ENCODE measurements around the gene DEDD.
"Not testable (repeated sequence)": the region's sequence is repeated elsewhere in the genome, so short reads cannot be mapped to it uniquely, and the experiment has no call there.

Gene DEDD

DNA sequence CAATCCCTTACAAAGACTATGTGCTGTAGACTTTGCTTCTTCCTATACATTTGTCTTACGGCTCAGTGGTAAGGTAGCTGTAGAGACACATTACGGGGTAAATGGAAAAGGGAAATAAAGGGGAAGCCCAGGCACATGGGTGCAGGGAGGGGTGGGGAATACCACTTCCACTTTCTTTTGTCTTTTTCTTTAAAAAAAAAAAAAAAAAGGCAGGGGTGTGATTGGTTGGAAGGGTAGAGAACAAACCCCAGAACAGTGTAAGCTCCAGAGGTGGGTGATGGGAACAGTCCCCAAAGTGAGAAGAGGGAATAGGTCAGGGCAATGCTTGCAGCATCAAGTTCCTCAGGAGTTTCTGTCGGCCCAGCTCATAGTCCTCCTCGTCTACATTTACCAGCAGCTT is 10.6 kb downstream of the DEDD start:
- DNase-seq = no peak

DNA sequence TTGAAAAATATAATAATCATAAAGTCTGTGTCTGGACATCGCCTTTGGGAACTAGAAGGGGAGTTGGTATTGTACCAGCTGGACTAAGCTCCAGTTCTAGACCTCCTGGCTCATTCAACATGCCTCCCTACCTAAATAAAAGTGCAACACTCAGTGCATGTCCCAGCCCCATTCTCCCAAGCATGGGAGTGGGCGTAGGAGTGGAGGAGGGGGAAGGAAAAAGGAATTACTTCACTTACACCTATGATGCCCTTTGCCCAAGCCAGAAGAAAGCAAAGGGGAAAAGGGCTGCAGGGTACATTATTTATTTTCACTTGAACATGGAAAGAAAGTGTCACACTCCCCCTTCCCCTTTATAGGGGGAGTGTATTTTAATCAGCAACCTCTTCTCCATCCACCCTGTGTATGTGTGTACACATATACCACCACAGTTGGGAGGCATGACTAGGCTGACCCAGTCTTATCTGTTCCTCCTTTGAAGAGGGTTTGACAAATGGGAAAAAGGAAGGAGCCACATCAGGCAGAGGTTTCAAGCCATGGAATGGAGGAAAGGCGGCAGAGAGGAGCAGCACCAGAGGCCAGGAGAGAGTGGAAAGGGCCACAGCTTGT is 11.3 kb downstream of the DEDD start:
- no peak for DNase-seq

DNA sequence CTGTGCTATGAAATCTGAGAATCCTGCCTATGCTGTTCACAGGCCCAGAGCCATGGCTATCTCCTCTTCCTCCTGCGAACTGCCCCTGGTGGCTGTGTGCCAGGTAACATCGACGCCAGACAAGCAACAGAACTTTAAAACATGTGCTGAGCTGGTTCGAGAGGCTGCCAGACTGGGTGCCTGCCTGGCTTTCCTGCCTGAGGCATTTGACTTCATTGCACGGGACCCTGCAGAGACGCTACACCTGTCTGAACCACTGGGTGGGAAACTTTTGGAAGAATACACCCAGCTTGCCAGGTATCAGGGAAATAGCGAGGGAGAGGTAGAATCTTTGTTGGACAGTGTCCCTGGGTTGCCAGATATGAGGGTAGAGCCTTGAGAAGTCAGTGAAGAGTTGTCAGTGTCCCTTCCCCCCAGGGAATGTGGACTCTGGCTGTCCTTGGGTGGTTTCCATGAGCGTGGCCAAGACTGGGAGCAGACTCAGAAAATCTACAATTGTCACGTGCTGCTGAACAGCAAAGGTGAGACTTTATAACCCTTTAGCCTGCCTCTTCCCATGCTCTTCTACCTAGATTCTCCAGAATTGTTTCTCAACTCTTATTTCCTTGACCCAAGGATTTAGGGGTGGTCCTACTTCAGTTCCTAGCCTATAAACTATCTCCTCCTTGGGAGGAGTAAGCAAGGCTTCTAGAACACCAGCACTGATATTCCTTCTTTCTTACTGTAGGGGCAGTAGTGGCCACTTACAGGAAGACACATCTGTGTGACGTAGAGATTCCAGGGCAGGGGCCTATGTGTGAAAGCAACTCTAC is 13.2 kb downstream of the DEDD start:
- DNase-seq = peak; percentile 58 to 71

DNA sequence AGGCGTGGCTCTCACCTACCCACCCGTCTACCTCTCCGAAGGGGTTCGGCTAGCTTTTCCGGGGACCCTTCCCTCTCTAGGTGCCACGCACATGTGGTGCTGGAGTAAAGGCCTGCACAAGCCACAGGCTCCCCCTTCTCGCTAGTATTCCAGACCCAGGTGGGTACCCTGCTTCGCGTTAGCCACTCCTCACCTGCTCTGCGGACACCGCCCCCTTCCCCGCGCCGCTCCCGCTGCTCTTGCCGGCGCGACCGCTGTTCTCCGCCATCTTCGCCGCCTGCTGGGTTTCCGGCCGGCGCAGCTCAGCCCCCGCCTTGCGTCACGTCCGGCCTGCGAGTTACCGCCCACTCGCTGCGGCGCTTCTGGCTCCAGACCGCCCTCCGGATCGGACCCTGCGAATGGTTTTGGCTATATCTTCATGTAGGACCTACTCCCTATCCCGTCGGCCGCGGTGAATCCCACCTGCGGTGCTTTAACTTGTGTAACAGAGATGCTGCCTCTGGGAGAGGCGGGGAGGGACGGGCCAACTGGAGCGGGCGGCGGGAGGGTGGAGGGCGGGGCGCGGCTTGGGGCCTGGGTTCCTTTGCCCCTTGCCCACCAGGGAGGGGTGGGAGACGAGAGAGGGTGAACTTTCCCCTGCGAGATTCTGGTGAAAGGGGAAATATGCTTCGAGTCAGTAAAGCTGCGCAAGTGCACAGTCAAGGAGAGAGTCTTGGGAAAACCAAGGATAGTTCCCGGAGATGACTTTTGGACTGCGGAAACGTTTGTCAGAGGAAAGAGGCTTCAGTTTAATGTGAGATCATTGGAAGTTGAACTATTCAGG is 14.5 kb downstream of the DEDD start, which contains the start of the genes NIT1 and PFDN2:
NIT1 (plus strand) TSS at position 347 of the 823 bp plus-strand sequence; CDS start at position 419, 72 bp downstream.
PFDN2 (minus strand) TSS at position 279 of the 823 bp plus-strand sequence; CDS start at position 268, 11 bp downstream.
- peak; percentile 79 to 81 for DNase-seq

DNA sequence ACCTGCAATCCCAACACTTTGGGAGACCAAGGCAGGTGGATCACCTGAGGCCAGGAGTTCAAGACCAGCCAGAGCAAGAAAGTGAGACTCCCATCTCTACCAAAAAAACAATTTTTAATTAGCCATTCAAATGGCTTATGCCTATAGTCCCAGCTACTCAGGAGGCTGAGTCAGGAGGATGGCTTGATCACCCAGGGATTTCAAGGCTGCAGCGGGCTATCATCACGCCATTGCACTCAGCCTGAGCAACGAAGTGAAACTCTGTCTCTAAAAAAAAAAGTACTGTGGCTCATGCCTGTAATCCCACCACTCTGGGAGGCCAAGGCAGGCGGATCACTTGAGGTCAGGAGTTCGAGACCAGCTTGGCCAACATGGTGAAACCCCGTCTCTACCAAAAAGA is 16.5 kb downstream of the DEDD start:
- not testable (repeated sequence) for DNase-seq

DNA sequence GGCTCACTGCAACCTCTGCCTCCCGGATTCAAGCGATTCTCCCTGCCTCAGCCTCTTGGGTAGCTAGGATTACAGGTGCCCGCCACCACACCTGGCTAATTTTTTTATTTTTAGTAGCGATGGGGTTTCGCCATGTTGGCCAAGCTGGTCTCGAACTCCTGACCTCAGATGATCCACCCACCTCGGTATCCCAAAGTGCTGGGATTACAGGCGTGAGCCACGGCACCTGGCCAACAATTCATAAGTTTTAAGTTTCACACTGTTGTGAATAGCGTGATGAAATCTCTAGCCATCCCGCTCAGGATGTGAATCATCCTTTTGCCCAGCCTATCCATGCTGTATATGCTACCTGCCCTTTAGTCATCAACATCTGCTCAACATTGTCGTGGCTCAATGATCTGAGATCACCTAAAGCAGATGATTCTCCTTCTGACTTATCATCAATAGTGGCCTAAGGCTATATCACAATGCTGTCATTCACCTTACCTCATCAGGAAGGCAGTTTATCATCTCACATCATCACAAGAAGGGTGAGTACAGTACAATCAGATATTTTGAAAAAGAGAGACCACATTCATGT is 17.2 kb downstream of the DEDD start:
- no peak for DNase-seq

DNA sequence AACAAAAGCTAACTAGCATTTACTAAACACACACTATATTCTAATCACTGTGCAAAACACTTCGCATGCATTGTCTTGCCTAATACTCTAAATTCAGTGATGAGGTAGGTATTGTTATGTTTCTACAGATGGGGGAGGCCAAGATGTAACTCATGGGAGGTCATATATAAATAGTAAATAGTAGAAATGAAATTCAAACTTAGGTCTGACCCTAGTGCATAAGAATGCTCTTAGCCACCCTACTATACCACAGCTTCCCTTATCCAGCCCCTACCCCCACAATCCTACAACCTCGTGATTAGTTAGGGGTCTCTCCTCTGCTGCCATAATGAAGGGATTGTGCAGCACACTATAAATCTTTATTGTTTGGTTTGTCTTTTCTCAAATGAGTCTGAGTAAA is 17.9 kb downstream of the DEDD start:
- no peak for DNase-seq

DNA sequence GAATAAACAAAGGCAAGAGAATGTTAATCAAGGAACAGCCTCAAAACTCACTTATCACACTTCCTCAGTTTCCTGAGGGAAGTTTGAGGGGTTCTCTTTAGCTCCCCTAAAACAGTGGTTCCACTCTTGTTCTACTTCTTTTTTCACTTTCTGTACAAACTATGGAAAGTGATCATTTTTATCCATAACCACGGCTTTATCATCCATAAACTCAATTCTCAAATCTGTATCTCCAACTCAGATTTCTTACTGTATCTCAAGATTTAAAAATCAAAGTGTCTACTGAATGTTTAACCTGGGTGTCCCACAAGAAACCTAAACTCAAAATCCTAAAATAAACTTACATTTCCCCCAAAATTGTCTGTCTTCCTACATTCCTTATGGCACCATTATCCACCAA is 18.6 kb downstream of the DEDD start:
- no peak for DNase-seq

DNA sequence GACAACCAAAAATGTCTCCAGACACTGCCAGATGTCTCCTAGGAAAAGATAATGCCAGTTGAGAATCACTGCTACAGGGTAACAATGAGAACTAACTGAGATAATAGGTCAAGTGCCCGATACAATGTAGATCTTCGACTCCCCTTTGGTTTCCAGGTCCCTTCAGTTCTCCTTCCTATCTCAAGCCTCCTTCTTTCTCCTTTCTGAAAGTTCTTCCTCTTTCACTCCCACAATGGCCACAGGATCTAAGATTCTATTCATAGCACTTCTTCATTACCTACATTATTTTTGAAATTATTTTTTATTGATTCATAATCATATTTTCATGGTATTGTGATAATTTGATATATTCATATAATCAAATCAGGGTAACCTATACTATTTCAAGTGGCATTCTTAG is 20.9 kb downstream of the DEDD start:
- DNase-seq = no peak

DNA sequence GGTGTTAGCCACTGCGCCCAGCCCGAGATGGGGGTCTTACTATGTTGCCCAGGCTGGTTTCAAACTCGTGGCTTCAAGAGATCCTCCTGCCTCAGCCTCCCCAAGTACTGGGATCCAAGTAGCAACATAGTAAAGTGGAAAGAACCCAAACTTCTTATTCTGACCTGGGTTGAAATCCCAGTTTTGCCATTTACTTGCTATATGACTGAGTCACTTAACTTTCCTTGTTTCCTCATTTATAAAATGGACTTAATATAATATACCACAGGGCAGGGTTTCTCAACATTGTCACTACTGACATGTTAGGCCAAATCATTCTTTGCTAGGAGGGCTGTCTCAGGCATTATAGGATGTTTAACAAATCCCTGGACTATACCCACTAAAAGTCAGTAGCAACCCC is 21.4 kb downstream of the DEDD start:
- DNase-seq = no peak

DNA sequence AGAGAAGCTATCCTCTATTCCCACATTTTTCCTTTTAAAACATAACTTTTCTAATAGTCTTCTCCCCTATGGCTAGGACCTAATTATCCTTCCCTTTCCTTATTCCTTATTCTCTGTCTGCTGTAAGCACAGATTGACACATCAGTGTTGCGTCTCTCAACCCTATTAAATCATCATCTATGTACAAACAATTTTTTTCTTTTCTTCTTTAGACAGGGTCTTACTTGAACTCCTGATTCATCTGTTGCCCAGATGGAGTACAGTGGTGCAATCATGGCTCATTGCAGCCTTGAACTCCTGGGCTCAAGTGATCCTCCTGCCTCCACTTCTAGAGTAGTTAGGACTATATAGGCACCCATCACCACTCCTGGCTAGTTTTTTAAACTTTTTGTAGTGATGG is 26.0 kb downstream of the DEDD start:
- no peak for DNase-seq

DNA sequence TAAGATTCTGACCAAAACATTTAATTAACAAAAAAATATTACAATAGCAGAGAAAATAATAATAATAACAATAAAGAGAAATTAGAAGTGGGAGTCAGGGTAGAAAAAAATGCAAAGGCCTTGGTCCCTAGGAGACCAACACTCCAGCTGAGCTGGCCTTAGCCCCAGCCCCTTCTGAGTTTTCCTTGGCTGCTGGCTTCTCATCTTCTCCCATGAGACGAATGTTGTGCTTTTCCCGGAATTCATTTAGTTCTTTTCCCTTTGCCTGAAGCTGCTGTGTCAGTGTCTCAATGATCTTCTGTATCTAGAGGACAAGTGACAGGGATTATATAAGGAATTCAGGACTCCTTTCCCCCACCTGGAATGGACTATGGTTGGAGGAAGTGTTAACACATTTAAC is 31.9 kb downstream of the DEDD start:
- DNase-seq = no peak

DNA sequence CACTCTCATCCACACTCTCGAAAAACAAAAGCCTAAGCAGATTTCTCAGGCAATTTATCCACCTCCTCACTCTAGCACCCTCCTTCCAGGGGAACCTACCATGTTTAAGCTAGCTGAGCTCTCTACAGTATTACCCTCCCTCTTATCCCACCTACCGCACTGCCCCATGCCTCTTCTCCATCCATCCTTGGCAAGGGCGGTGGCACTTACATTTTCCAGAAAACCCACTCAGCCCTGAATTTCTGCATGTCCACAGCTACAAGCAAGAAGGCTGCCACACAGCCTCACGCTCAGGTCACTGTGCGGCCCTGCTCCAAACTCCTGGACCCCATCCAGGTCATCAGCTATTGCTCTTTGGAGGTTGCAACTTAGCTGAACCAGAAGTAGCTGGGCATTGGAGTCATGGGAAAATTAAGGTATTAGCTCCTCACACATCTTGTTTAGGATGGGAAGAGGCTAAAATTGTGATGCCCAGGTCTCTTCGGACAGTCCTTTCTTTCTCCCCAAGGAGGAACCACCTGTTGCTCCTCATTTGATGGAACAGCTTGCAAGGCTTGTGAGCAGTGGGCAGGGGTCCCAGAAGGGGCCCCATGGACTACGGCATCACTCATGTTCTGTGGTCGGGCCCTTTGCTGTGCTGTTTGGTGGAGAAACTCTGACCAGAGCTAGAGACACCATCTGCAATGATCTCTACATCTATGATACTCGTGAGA is 33.2 kb downstream of the DEDD start:
- DNase-seq = no peak

DNA sequence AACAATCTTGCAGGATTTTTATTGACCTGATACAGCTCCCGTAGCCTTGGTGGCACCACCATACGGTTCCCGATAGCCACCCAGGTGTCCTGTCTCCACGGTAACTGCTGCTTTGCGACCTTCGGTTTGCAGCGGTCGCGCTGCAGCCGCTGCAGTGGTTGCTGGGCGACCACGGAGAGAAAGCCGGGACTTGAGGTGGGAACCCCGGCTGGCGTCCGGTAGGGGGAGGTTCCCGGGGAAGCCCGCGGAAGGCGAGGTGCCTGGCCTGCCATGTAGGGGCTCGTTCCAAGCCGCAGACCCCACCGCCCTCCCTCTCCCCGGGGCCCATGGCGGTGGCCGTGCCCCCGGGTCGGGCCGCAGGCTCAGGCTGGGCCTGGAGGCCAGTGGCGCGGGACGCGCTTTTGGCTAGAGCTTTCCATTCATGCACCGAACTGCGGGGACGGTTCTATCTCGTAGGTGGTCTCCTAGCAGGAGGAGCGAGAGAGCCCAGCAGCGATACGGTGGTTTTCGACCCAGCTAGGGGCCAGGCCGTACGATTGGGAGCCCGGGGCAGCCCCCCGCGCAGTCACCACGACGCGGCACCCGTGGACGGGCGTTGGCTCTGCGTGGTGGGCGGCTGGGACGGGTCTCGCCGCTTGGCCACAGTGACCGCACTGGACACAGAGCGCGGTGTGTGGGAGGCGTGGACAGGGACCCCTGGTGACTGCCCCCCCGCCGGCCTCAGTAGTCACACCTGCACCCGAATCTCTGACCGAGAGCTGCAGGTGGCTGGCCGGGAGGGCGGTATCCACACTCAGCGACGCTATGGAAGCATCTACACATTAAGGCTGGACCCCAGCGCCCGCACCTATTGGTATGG is 34.0 kb downstream of the DEDD start, which contains the start of gene KLHDC9:
KLHDC9 (plus strand) TSS at position 152 of the 859 bp plus-strand sequence; CDS start at position 327, 175 bp downstream.
- DNase-seq = peak; percentile 31 to 39

DNA sequence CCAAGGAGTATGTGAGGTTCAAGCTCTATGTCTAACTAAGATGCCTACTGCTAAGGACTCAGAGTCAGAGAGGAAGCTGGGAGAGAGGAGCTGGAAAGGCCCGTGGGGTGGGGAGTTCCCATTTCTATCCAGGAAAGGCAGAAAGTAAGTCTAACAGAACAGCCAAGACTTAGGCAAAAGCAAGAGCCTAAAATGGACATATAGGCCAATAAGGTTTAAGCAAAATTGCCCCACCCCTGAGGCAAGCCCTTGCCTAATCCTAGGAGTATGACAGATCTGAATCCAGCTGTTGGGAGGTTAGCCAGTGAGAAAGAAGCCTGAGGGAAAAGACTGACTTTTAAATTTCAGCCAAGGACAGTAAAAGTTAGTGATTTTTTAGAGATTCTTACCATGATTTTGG is 35.9 kb downstream of the DEDD start:
- DNase-seq = no peak

DNA sequence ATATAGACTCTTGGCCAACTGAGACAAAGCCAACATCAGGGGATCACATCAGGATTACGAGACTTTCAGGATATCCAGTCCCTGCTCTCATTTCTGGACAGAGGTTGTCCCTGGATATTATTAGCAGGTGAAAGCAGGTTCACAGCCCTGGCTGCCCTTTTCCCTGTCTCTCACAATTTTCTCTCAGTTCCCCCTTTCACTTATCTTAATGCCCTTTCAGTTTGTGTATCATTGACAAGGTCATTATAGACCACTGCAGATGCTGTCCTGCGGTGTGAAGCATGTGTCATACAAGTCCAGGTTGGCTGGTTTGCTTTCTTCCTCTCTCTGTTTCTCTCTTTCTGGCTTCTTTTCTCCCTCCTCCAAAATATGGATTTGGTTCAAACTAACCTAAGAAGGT is 36.5 kb downstream of the DEDD start:
- DNase-seq = no peak

DNA sequence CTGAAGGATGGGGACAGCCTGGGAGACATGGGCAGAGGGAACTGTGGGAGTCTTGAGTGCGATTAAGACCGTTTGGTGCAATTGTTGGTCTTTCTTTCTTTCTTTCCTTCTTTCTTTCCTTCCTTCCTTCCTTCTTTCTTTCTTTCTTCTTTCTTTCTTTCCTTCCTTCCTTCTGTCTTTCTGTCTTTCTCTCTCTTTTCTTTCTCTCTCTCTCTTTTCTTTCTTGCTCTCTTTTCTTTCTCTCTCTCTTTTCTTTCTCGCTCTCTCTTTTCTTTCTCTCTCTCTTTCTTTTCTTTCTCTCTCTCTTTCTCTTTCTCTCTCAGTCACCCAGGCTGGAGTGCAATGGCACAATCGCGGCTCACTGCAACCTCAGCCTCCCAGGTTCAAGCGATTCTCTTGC is 37.2 kb downstream of the DEDD start:
- no peak for DNase-seq

DNA sequence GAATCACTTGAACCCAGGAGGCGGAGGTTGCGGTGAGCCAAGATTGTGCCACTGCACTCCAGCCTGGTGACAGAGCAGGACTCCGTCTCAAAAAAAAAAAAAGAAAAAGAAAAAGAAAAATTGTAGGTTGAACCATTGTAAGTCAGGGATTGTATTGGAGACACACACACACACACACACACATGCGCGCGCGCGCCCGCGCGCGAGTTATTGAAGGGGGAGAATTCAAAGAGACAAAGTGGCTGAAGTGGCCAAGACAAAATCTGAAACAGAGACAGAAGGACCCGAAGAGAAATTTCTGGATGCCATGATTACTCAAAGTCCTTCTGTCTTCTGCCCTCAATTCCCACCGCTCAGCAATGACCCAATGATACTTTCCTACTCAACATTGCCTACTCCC is 38.0 kb downstream of the DEDD start:
- DNase-seq = no peak

DNA sequence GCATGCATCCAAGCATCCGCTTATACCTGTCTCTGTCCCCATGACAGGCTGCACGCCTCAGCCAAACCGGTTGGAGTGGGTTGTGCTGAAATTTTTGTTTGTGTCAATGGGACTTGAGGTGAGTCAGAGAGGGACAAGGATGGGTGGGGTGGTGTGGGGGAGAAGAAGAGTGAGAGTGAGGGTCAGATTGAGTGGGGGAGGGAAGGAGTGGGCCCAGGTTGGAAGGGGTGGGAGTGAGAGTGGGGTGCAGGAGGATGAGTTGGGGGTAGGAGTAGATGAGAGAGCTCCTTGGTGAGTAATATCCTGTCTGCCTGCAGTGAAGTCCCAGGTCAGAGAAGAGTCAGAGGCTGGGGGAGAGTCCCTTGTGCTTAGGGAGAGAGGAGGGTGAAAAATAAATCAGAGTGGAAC is 39.8 kb downstream of the DEDD start:
- peak; percentile 43 to 58 for DNase-seq

DNA sequence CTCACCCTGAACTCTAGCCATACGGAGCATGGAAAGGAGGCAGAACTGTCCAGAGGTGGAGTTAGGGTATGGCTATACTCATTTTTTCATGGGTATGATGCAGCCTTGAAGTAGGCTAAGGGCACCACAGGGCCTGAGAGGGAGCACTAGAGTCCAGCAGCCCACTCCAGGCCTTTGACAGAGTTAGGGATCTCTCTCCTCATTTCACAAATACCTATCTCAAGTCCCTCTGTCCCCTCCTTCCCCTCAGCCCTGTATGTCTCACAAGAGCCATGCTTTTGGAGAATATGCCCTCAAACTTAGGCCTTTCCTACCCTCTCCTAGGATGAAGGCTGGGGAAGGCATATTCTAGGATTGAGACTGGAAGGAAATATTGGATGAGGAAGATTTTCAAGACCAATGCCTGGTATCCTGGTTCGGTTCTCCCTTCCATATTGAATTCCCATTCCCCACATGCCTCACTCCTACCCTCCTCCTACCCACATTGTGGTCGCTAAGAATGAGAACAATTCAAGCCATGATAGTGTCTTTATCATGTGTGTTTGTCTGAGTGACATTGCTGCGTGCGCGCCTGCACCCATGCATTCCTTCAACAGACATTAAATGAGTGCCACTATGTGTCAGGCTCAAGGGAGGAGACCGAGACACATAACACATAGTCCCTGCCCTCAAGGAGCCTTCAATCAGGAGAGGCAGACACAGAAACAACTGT is 40.5 kb downstream of the DEDD start:
- DNase-seq = no peak

DNA sequence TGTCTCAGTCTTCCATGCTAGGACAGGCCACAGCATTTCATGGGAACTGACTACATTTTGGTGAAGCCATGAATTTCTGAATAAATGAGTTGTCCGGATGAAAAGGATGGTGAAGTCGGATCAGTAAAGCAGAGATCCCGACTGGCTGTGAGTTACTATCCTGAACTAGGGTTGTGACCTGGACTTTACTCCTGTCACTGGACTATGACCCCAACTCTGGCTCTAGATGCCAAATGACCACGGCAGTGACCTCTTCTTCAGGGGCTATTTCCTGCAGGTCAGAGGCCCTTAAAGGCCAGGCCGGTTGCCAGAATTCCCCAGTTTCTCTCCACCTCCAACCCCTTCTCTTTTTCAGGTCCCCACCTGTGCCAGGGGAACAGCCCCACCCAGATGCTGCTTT is 41.4 kb downstream of the DEDD start:
- no peak for DNase-seq
